Measurements from ENCODE around the gene LARGE1. TPM values are rescaled to one million over a fixed set of nuclear protein-coding genes. Genes with fewer than 3 reads are reported as not detected.

LARGE1 gene
- total and polyA plus RNA-seq, 2 of the 13 experiments (the other 11 are each of a cell fraction or from before 2014, with no cell fraction given): 8.4 to 11.0 TPM

DNA sequence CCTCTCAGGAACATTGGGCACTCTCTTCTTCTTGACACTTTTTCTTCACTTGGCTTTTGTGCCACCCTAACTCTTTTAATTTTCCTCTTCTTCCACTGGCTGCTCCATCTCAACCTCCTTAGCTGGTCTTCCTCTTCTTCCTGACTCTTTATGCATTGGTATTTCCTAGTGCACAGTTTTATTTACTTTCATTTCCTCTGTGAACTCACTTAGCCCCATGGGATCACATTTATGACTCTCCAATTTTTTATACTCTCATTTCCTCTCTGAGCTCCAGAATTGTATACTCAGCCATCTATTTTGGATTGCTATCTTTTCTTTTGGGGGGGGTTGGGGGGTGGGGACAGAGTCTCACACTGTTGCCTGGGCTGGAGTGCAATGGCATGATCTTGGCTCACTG lies 38.5 kb upstream of the LARGE1 start:
- no TSS peak for BruUV-seq (replicated peaks)
- no peak for ATAC-seq

More for the DNA sequence above, 38.5 kb upstream of the LARGE1 start:
- no peak for FAIRE-seq
- Histone ChIP-seq H3K9ac (ENCODE audit: insufficient read depth, low read depth, low read length) (no peak overlapping the region), H3K4me1 (ENCODE audit: insufficient read depth, low read length) (no peaks in the 10 kb centered on the region), H3K4me2 (ENCODE audit: low read depth, low read length) (no peak overlapping the region), H3K36me3 (replicated peaks in 1 of 2; ENCODE audit: control insufficient read depth in 1 of 2, insufficient read depth in 2 of 2, low read length in 2 of 2) (no peaks in the 10 kb centered on the region), H3K9me3 (ENCODE audit: low read length) (no peaks in the 10 kb centered on the region), H4K20me1 (ENCODE audit: insufficient read depth, low read length) (no peaks in the 10 kb centered on the region), H3K27me3 (ENCODE audit: control insufficient read depth in 1 of 2, insufficient read depth in 2 of 2, low read length in 2 of 2) (no peaks in the 10 kb centered on the region), H3K4me3 (replicated peaks in 1 of 3; ENCODE audit: insufficient read depth in 1 of 3, low read depth in 2 of 3, low read length in 3 of 3) (no peak overlapping the region), H3K27ac (ENCODE audit: extremely low read length, insufficient read depth, low read length) (no peak overlapping the region), H2AFZ (ENCODE audit: low read length) (no peak overlapping the region), H3K79me2 (ENCODE audit: insufficient read depth, low read length) (no peaks in the 10 kb centered on the region)
- in situ Hi-C loops (cut with HindIII; ENCODE audit: extremely low pct_ligation_motif_present, low pct_unique_long_range_greater_than_20kb): no loop called here
- TF ChIP-seq GLI4 (CRISPR knock-in tag; IDR thresholded peaks at IDR 0.05; ENCODE audit: borderline replicate concordance) (no peak), SP140L (CRISPR knock-in tag; IDR thresholded peaks at IDR 0.05; ENCODE audit: borderline replicate concordance) (no peak), ZKSCAN8 (CRISPR knock-in tag; IDR thresholded peaks at IDR 0.05; ENCODE audit: borderline replicate concordance) (no peak), ZNF543 (CRISPR knock-in tag; IDR thresholded peaks at IDR 0.05) (no peak), SIX1 (CRISPR knock-in tag; IDR thresholded peaks at IDR 0.05; ENCODE audit: borderline replicate concordance) (no peak), ZBTB1 (CRISPR knock-in tag; IDR thresholded peaks at IDR 0.05; ENCODE audit: borderline replicate concordance) (no peak), ZNF761 (CRISPR knock-in tag; conservative IDR thresholded peaks at IDR 0.05) (no peak), NFE2 (CRISPR knock-in tag; IDR thresholded peaks at IDR 0.05) (no peak), ZNF775 (CRISPR knock-in tag; IDR thresholded peaks at IDR 0.05; ENCODE audit: borderline replicate concordance) (no peak)
- TF ChIP-seq, protein P1, sequence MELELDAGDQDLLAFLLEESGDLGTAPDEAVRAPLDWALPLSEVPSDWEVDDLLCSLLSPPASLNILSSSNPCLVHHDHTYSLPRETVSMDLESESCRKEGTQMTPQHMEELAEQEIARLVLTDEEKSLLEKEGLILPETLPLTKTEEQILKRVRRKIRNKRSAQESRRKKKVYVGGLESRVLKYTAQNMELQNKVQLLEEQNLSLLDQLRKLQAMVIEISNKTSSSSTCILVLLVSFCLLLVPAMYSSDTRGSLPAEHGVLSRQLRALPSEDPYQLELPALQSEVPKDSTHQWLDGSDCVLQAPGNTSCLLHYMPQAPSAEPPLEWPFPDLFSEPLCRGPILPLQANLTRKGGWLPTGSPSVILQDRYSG (CRISPR knock-in tag; IDR thresholded peaks at IDR 0.05): no peak
- TF ChIP-seq, protein P2, sequence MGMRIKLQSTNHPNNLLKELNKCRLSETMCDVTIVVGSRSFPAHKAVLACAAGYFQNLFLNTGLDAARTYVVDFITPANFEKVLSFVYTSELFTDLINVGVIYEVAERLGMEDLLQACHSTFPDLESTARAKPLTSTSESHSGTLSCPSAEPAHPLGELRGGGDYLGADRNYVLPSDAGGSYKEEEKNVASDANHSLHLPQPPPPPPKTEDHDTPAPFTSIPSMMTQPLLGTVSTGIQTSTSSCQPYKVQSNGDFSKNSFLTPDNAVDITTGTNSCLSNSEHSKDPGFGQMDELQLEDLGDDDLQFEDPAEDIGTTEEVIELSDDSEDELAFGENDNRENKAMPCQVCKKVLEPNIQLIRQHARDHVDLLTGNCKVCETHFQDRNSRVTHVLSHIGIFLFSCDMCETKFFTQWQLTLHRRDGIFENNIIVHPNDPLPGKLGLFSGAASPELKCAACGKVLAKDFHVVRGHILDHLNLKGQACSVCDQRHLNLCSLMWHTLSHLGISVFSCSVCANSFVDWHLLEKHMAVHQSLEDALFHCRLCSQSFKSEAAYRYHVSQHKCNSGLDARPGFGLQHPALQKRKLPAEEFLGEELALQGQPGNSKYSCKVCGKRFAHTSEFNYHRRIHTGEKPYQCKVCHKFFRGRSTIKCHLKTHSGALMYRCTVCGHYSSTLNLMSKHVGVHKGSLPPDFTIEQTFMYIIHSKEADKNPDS (CRISPR knock-in tag; IDR thresholded peaks at IDR 0.05): no peak
- POLR2A ChIA-PET: no interaction called here
- DNase-seq (ENCODE audit: low spot score): no peak
- CTCF ChIA-PET (ENCODE audit: low intra/inter-chr PET ratio, low total read pairs): no interaction called here
- intact Hi-C loops (cut with micrococcal nuclease; ENCODE audit: unreplicated experiment): no loop called here
